Thyroid gland (tissue), 4 donors: ENCODE results near the gene MINAR1. TPM values are rescaled to one million over a fixed set of nuclear protein-coding genes. Genes with fewer than 3 reads are reported as not detected.

Experiments used
- DNase-seq, 2 donors: peaks; one replicate each; pipeline ENCODE4 v3.0.0-alpha.2; 2019
- H3K27ac ChIP-seq, 3 donors: fragments of 200-600 bp; sonication (generic); 1 replicate in 2 of 3; 2 replicates in 1 of 3; pipeline ENCODE4 v1.5.1; 2016 to 2019; ENCODE audit warnings: mild to moderate bottlenecking in 1 of 3, moderate library complexity in 1 of 3
- H3K27me3 ChIP-seq: fragments of 200-600 bp; sonication (generic); one replicate; pipeline ENCODE4 v1.5.1; 2019
- H3K36me3 ChIP-seq, 2 donors: fragments of 200-600 bp; sonication (generic); one replicate each; pipeline ENCODE4 v1.5.1; 2016 to 2019
- H3K4me1 ChIP-seq, 2 donors: fragments of 200-600 bp; sonication (generic); one replicate each; pipeline ENCODE4 v1.5.1; 2017 to 2019
- H3K4me3 ChIP-seq, 3 donors: fragments of 200-600 bp; sonication (generic); replicated peaks in 1 of 3; 1 replicate in 2 of 3; 2 replicates in 1 of 3; pipeline ENCODE4 v1.5.1; 2016; ENCODE audit warnings: mild to moderate bottlenecking in 1 of 3
- H3K9me3 ChIP-seq: fragments of 200-600 bp; sonication (generic); one replicate; pipeline ENCODE4 v1.5.1; 2017
- POLR2A ChIP-seq, 2 donors: fragments of 450-650 bp; IDR thresholded peaks; one replicate each; pipeline ENCODE4 v1.6.1; 2017; ENCODE audit warnings: antibody characterized with exemption in 2 of 2, mild to moderate bottlenecking in 2 of 2, moderate library complexity in 1 of 2
- whole genome bisulfite sequencing, 2 donors: methylation state at CpG; one replicate each; pipeline ENCODE4 v1.1.5; 2017; 5-methylcytosine and 5-hydroxymethylcytosine counted together
- intact Hi-C: fragments of 100-400 bp; cut with DNase I; formaldehyde crosslinking; loops from one replicate; pipeline ENCODE4 v1.15.1; 2023
- total RNA-seq, 4 donors: library from RNA; depleted of rRNA; stranded (reverse); fragments of >200 nt; gene quantifications; one replicate each; pipeline ENCODE4 v1.2.3, GENCODE V29; 2016
- TF ChIP-seq, protein P1 (sequence below), 6 experiments: fragments of 200-600 bp in 3 of 6; fragments of 450-650 bp in 3 of 6; sonication (generic) in 3 of 6; IDR thresholded peaks; one replicate each; pipeline ENCODE4 v1.5.1; 2016 to 2019; ENCODE audit warnings: antibody characterized with exemption in 6 of 6, mild to moderate bottlenecking in 2 of 6, inconsistent platforms in 1 of 6, moderate library complexity in 1 of 6

MINAR1 gene, protein sequence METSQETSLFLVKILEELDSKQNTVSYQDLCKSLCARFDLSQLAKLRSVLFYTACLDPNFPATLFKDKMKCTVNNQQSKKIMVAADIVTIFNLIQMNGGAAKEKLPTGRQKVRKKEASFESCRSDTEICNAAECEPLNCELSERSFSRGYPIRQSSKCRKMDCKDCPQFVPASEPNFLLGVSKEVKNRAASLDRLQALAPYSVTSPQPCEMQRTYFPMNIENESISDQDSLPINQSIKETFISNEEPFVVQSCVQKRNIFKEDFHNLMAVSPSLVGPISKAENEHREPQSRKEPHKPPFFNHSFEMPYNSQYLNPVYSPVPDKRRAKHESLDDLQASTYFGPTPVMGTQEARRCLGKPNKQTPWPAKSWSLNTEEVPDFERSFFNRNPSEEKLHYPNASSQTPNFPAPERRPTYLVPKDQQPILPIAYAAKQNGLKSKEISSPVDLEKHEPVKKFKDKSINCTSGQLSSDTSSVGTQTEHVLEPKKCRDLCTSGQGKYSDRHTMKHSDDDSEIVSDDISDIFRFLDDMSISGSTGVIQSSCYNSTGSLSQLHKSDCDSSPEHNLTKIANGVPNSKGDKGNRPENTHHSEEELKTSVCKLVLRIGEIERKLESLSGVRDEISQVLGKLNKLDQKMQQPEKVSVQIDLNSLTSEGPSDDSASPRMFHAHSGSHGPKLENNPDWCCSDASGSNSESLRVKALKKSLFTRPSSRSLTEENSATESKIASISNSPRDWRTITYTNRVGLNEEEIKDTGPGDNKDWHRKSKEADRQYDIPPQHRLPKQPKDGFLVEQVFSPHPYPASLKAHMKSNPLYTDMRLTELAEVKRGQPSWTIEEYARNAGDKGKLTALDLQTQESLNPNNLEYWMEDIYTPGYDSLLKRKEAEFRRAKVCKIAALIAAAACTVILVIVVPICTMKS
- total RNA-seq: 1 to 10 TPM in 3 of 4 donors, under 1 TPM in 1; 0.67 to 1.3 (median 1.1) TPM

DNA sequence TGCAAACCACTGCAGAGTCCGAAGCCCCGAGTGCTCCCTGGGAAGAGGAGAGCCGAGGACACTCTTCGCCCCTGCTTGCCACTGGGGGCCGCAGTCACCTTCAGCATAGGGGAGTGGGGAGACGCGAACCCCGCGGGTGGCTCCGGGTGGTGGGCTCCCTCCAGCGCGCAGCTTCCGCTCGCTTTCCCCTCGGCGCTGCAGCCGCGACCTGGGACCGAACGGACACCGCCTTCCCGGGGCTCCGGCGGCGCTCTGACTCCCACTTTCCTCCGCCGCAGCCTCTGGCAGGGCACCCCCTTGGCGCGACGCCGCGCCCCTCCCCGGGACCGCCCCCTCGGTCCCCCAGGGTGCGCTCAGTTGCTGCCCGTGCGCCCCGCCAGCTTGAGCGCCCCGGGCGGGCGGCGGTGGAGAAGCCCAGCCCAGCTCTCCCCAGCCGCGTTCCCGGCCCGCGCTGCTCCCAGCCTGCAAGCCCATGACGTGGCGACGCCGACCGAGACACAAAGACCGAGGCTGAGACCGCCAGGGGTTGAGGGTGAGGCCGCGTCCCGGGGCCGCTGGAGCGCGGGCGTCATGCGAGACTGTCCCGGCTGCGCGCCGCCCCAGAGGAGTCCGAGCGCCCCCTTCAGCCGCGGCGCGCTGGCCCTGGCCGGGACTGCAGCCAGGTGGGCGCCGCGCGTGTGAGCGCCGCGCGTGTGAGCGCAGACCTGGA, at the start of gene MINAR1:
Gene MINAR1 (plus strand): TSS at position 701 of the 709 bp plus-strand sequence. CDS start 23,812 bp downstream, outside the sequence.
- peak; percentile 32 to 50 for DNase-seq
- TF ChIP-seq, protein P1, sequence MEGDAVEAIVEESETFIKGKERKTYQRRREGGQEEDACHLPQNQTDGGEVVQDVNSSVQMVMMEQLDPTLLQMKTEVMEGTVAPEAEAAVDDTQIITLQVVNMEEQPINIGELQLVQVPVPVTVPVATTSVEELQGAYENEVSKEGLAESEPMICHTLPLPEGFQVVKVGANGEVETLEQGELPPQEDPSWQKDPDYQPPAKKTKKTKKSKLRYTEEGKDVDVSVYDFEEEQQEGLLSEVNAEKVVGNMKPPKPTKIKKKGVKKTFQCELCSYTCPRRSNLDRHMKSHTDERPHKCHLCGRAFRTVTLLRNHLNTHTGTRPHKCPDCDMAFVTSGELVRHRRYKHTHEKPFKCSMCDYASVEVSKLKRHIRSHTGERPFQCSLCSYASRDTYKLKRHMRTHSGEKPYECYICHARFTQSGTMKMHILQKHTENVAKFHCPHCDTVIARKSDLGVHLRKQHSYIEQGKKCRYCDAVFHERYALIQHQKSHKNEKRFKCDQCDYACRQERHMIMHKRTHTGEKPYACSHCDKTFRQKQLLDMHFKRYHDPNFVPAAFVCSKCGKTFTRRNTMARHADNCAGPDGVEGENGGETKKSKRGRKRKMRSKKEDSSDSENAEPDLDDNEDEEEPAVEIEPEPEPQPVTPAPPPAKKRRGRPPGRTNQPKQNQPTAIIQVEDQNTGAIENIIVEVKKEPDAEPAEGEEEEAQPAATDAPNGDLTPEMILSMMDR (IDR thresholded peaks at IDR 0.05): no peak
- TF ChIP-seq POLR2A (IDR thresholded peaks at IDR 0.05): no peak
- intact Hi-C loops: no loop called here
- Histone ChIP-seq H3K36me3 (no peaks in the 10 kb centered on the region), H3K4me3 (peak within 1 kb of the TSS in 2 of 3 donors; percentile 5 to 27), H3K9me3 (no peaks in the 10 kb centered on the region), H3K27me3 (peaks cover 13% of the 10 kb centered on the region), H3K4me1 (peaks cover 13 to 22% of the 10 kb centered on the region in 2 donors), H3K27ac (no peak within 1 kb of the TSS)
- WGBS, 2 donors: 0 to 2% methylated on average over 12 to 14 of the region's 84 CpGs

DNA sequence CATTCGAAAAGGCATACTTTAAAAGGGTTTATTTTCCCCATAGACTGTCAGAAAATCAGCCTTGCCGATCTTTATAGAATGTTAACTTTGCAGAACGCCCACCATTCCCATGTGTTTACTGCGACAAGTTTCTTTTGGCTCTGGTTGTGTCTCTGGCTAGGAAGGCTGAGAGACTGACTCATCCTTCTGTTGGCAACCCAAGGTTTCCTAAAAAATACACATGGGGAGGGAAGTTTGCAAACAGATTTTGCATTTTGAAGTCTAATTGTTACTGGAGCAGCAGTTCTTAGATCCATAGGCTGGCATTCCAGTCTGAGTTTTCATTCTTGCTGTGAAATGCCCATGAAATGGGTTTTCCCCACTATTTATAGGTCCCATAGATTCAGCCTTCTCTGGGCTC, 37.9 kb upstream of the MINAR1 start:
- TF ChIP-seq, protein P1 (IDR thresholded peaks at IDR 0.05): no peak
- TF ChIP-seq POLR2A (IDR thresholded peaks at IDR 0.05): no peak
- intact Hi-C loops: no loop called here
- Histone ChIP-seq H3K9me3 (no peaks in the 10 kb centered on the region), H3K4me1 (no peaks in the 10 kb centered on the region), H3K27me3 (no peaks in the 10 kb centered on the region), H3K4me3 (no peak overlapping the region), H3K36me3 (no peaks in the 10 kb centered on the region), H3K27ac (no peak overlapping the region)
- 71 to 89% methylated on average over 4 of the region's 4 CpGs for WGBS, 2 donors
- no peak for DNase-seq

DNA sequence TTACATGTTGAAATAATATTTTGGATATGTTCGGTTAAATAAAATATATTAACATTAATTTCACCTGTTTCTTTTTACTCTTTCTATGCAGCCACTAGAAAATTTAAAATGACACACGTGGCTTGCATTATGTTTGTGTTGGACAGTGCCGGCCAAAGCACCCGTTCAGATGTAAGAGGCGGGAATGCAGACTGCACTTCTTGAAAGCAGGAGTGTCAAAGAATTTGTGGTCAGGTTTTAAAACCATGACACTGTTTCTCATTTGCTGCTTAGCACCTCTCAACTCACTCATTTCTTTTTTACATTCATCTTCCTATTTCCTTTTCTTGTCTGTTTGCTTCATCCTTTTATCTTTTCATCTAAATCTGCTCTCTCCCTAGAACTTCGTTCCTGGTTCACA, 35.3 kb upstream of the MINAR1 start:
- H3K9me3 ChIP-seq: no peaks in the 10 kb centered on the region
- no peaks in the 10 kb centered on the region for H3K4me1 ChIP-seq
- H3K36me3 ChIP-seq: no peaks in the 10 kb centered on the region
- WGBS, 2 donors: 39 to 43% methylated on average over 6 of the region's 6 CpGs
- H3K27me3 ChIP-seq: no peaks in the 10 kb centered on the region
- no peak overlapping the region for H3K4me3 ChIP-seq
- TF ChIP-seq, protein P1 (IDR thresholded peaks at IDR 0.05): no peak
- no peak for TF ChIP-seq POLR2A (IDR thresholded peaks at IDR 0.05)
- no peak overlapping the region for H3K27ac ChIP-seq
- intact Hi-C loops: no loop called here
- DNase-seq: no peak

DNA sequence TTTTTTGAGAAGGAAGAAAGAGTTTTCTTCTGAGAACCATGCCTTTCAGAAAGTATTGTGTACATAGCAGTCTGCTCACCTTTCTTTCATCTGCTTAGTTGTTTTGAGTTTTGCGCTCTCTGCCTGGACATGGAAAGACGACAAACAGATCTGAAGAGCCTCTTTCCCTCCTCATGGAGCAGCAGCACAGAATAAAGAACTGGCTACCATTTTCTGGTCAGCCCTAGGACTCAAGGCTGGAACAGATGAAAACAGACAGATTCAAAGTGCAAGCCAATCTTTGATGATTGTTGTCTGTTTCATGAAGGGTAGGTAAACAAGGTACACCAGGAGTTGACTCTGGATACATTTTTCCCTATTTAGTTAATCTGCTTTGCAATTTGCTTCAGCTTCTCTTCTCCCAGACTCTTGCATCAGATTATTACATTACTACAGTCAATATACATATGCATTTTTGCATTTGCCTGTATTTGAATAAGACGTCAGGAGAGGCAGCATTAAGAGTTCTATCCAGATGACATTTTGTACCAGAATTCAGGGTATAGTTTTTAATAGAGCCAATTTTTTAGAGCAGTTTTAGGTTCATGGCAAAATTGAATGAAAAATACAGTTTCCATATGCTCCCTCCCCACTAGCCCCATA, 34.7 kb upstream of the MINAR1 start:
- no peaks in the 10 kb centered on the region for H3K27me3 ChIP-seq
- H3K4me1 ChIP-seq: no peaks in the 10 kb centered on the region
- no peak overlapping the region for H3K4me3 ChIP-seq
- H3K36me3 ChIP-seq: no peaks in the 10 kb centered on the region
- intact Hi-C loops: no loop called here
- 35 to 59% methylated on average over 3 of the region's 3 CpGs for WGBS, 2 donors
- DNase-seq: no peak
- no peaks in the 10 kb centered on the region for H3K9me3 ChIP-seq
- no peak overlapping the region for H3K27ac ChIP-seq
- TF ChIP-seq, protein P1 (IDR thresholded peaks at IDR 0.05): no peak
- TF ChIP-seq POLR2A (IDR thresholded peaks at IDR 0.05): no peak
